Measurements from ENCODE around the gene TRPM4.
A peak's percentile ranks its signal among the peaks of the same experiment; 100 is the strongest.

Gene TRPM4

DNA sequence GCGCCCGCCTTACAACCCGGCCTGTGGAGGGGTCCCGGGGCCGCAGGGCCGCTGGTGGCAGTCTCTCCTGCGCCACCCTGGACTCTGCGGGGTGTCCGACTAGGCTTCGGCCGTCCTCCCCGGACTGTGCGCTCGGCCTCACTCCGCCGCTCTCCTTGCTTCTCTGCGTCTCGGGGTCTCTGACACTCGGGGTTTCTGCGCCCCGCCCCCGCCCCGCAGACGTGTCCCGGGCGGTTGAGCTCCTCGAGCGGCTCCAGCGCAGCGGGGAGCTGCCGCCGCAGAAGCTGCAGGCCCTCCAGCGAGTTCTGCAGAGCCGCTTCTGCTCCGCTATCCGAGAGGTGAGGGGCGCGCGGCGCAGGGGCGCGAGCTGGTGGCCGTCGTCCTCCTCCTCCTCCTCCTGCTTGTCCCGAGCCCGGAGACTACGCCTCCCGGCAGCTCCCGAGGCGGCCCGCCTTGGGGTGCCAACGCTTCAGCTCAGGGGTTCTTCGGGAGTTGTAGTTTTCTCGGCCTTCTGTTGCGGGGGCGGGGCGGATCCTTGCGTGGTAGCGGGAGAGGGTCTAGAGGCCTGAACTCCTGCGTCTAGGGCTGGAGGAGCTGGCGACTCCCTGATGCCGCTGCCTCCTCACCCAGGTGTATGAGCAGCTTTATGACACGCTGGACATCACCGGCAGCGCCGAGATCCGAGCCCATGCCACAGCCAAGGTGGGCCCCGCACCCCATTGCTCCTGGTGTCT lies 42.8 kb upstream of the TRPM4 start:
- peak; percentile 42 for DNase-seq (ENCODE audit: low read depth)
- H3K4me3 ChIP-seq (ENCODE audit: control insufficient read depth, low read depth, low read length), result peak overlapping the region; percentile 60
- TF ChIP-seq, protein P1, sequence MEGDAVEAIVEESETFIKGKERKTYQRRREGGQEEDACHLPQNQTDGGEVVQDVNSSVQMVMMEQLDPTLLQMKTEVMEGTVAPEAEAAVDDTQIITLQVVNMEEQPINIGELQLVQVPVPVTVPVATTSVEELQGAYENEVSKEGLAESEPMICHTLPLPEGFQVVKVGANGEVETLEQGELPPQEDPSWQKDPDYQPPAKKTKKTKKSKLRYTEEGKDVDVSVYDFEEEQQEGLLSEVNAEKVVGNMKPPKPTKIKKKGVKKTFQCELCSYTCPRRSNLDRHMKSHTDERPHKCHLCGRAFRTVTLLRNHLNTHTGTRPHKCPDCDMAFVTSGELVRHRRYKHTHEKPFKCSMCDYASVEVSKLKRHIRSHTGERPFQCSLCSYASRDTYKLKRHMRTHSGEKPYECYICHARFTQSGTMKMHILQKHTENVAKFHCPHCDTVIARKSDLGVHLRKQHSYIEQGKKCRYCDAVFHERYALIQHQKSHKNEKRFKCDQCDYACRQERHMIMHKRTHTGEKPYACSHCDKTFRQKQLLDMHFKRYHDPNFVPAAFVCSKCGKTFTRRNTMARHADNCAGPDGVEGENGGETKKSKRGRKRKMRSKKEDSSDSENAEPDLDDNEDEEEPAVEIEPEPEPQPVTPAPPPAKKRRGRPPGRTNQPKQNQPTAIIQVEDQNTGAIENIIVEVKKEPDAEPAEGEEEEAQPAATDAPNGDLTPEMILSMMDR (conservative IDR thresholded peaks at IDR 0.05; ENCODE audit: control insufficient read depth, insufficient read depth, low read depth, low read length), result no peak

DNA sequence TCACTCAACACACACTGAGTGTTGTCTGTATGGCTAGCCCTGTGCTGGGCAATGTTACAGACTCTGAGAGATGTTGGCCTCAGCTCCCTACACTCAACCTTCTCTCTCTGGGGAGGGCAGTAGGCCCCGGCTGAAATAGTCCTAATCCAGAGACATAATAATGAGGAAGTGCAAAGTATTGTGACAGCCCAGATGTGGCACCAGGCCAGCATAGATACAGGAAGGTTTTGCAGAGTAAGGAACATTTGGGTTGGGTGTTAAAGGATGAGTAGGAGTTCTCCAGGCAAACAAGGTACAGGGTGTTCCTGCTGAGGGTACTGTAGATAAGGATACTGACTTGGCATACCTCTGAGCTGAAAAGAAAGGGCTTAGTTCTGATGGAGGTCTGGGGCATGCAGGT lies 41.0 kb upstream of the TRPM4 start:
- H3K4me3 ChIP-seq (ENCODE audit: control insufficient read depth, low read depth, low read length), result no peak overlapping the region
- DNase-seq (ENCODE audit: low read depth), result no peak
- TF ChIP-seq, protein P1 (conservative IDR thresholded peaks at IDR 0.05; ENCODE audit: control insufficient read depth, insufficient read depth, low read depth, low read length), result no peak

DNA sequence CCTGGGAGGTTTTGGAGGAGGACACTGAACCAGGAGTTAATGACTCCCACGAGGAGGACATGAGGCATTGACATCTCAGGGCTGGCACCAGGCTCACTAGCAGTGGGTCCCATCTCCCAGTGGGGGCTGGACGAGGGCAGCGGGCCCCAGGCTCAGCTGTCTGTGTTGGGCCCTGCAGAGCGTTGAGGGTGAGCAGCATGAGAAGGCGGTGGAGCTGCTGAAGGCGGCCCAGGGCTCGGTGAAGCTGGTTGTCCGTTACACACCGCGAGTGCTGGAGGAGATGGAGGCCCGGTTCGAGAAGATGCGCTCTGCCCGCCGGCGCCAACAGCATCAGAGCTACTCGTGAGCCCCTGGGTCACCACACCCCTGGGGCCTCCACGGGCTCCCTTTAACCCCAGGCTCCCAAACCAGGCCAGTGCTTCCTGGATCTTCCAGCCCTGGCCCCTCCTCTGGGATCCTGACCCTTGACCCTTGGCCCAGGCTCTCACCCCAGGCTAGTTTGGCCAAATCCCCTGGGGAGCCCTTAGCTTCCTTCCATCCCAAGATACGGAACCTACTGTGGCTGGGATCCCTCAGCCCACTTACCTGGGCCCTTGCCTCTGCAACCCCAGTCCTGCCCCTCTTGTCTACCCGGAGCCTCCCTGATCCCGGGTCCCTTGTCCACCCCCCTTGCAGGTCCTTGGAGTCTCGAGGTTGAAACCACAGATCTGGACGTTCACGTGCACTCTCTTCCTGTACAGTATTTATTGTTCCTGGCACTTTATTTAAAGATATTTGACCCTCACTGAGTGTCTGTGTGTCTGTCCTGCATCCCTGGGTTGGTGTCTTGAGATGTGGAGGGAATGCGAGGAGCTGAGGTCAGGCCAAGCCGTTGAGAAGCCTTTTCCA lies 39.7 kb upstream of the TRPM4 start:
- peak overlapping the region; percentile 63 for H3K4me3 ChIP-seq (ENCODE audit: control insufficient read depth, low read depth, low read length)
- DNase-seq (ENCODE audit: low read depth), result no peak
- TF ChIP-seq, protein P1 (conservative IDR thresholded peaks at IDR 0.05; ENCODE audit: control insufficient read depth, insufficient read depth, low read depth, low read length), result no peak

DNA sequence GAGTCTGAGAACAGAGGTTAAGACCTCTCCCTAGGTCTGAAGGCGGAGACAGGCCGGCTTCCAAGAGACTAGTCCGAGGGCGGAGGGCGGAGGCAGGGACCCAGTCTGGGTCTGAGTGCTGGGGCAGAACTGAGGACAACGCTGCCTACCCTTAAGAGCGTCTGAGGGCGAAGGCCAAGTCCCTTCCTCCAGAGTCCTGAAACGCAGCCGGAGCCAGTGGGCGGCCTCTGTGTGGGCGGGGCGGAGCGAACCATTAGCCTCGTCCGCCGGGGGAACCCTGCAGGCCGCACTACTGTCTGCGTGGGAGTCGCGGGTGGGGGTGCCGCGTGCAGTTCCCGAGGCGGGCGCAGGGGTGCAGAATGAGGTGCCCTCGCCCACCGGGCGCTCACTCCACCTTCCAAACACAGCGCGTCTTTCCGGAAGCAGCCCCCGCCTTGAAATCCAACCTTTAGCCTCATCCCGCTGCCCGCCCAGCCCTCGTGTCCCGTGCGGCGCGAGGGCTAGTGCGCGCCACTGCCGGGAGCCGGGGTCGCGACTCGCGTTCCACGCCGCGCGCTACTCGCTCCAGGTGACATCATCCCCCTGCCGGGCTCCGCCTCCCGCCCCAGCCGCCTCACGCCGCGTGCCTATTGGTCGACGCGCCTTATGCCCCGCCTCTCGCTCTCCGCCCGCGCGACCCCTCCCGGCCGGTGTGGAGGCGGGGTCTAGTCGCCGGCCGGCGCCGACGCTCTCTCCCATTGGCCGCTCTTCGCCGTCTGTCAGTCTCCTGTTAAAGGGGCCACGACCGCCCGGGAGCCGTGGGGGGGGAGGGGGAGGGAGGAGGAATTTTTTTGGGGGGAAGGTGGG lies 38.8 kb upstream of the TRPM4 start, which contains the start of gene C19orf73:
Gene C19orf73, minus strand, starts transcription at position 579 of the 846 bp plus-strand sequence. Its CDS starts 121 bp downstream, at position 458.
- TF ChIP-seq, protein P1 (conservative IDR thresholded peaks at IDR 0.05; ENCODE audit: control insufficient read depth, insufficient read depth, low read depth, low read length), result no peak

DNA sequence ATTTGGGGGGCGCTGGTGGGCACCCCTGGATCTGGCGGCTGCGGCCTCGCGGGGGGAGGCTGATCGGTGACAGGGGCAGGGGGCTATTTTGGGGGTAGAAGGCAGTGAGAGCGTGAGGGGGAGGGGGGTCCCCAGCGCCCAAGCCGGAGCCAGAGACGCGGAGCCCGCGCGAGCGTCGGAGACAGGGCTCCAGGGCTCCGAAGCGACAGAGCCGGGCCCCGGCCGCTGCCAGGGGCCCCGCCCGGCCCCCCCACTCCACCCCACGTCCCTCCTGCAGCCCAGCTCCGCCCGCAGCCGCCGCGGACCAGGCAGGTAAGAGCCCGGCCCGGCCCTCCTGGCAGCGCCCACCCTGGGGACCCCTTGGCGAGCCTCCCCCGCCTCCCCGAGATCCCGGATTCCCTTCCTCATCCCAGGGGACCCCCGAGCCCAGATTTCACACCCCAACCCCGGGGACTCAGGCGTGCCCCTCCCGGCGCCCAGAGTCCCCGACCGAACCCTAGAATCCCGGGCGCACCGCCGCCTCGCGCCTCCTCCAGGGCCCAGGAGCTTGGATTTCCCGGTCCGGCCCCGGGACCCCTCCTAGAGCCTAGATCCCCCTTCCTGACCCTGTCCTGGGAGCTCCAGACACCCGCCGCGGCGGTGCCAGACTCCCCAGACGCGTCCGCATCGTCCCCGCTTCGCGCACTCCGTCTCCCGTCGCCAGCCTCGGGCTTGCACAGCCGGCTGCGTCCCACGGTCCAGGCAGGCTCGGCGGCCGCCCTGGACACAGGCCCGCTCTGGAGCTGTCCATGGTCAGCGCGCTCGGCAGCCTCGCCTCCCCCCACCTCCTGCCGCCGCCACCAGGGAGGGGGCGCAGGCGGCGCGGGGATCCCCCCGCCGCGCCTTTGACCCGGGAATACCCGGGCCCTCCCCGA lies 37.9 kb upstream of the TRPM4 start, which contains the start of gene PPFIA3:
Gene PPFIA3, plus strand, starts transcription at position 134 of the 914 bp plus-strand sequence. CDS start 8,330 bp downstream, outside the sequence.
- H3K4me3 ChIP-seq (ENCODE audit: control insufficient read depth, low read depth, low read length), result peak within 1 kb of the TSS; percentile 63
- DNase-seq (ENCODE audit: low read depth), result peak; percentile 42
- TF ChIP-seq, protein P1 (conservative IDR thresholded peaks at IDR 0.05; ENCODE audit: control insufficient read depth, insufficient read depth, low read depth, low read length), result no peak

More for the DNA sequence above, 38.8 kb upstream of the TRPM4 start, which contains the start of gene C19orf73:
- H3K4me3 ChIP-seq (ENCODE audit: control insufficient read depth, low read depth, low read length), result peak within 1 kb of the TSS; percentile 63
- DNase-seq (ENCODE audit: low read depth), result peak; percentile 87
